ENCODE measurements around the gene KMT5C.

Gene KMT5C

GRCh38 chr19:55333870-55334269 is 5.8 kb upstream of the KMT5C start:
- TF ChIP-seq GATA2 (IDR thresholded peaks at IDR 0.05; ENCODE audit: low read depth, low read length) (no peak), GATA3 (IDR thresholded peaks at IDR 0.05; ENCODE audit: low read depth, low read length) (no peak)

GRCh38 chr19:55336101-55336500 is 3.6 kb upstream of the KMT5C start:
- TF ChIP-seq GATA2 (IDR thresholded peaks at IDR 0.05; ENCODE audit: low read depth, low read length) (no peak), GATA3 (IDR thresholded peaks at IDR 0.05; ENCODE audit: low read depth, low read length) (no peak)

- no peak for TF ChIP-seq GATA3 (IDR thresholded peaks at IDR 0.05; ENCODE audit: low read depth, low read length)
- no peak; the same call in 1 of the 2 replicates for TF ChIP-seq GATA2 (IDR thresholded peaks at IDR 0.05; ENCODE audit: low read depth, low read length)
Measured at GRCh38 chr19:55339889-55340783, 460 bp downstream of the KMT5C start.

GRCh38 chr19:55340784-55341147 is 1.1 kb downstream of the KMT5C start:
- TF ChIP-seq GATA2 (IDR thresholded peaks at IDR 0.05; ENCODE audit: low read depth, low read length) = no peak
- TF ChIP-seq GATA3 (IDR thresholded peaks at IDR 0.05; ENCODE audit: low read depth, low read length) = no peak

GRCh38 chr19:55341171-55341588 is 1.5 kb downstream of the KMT5C start:
- TF ChIP-seq GATA3 (IDR thresholded peaks at IDR 0.05; ENCODE audit: low read depth, low read length) = no peak
- no peak for TF ChIP-seq GATA2 (IDR thresholded peaks at IDR 0.05; ENCODE audit: low read depth, low read length)

- TF ChIP-seq GATA2 (IDR thresholded peaks at IDR 0.05; ENCODE audit: low read depth, low read length) (no peak), GATA3 (IDR thresholded peaks at IDR 0.05; ENCODE audit: low read depth, low read length) (no peak)
Measured at GRCh38 chr19:55341595-55342531, 2.2 kb downstream of the KMT5C start.

GRCh38 chr19:55344444-55344843 is 4.8 kb downstream of the KMT5C start:
- TF ChIP-seq GATA3 (IDR thresholded peaks at IDR 0.05; ENCODE audit: low read depth, low read length) (no peak), GATA2 (IDR thresholded peaks at IDR 0.05; ENCODE audit: low read depth, low read length) (no peak)

- TF ChIP-seq GATA2 (IDR thresholded peaks at IDR 0.05; ENCODE audit: low read depth, low read length) (no peak), GATA3 (IDR thresholded peaks at IDR 0.05; ENCODE audit: low read depth, low read length) (no peak)
Measured at GRCh38 chr19:55345101-55345817, 5.6 kb downstream of the KMT5C start.

GRCh38 chr19:55345818-55346724 is 6.4 kb downstream of the KMT5C start:
- TF ChIP-seq GATA2 (IDR thresholded peaks at IDR 0.05; ENCODE audit: low read depth, low read length) (no peak), GATA3 (IDR thresholded peaks at IDR 0.05; ENCODE audit: low read depth, low read length) (no peak)

GRCh38 chr19:55346725-55347441 is 7.2 kb downstream of the KMT5C start:
- TF ChIP-seq GATA3 (IDR thresholded peaks at IDR 0.05; ENCODE audit: low read depth, low read length) (no peak), GATA2 (IDR thresholded peaks at IDR 0.05; ENCODE audit: low read depth, low read length) (no peak)

- TF ChIP-seq GATA3 (IDR thresholded peaks at IDR 0.05; ENCODE audit: low read depth, low read length) (no peak), GATA2 (IDR thresholded peaks at IDR 0.05; ENCODE audit: low read depth, low read length) (no peak)
Measured at GRCh38 chr19:55347442-55348009, 7.8 kb downstream of the KMT5C start.

Data from SH-SY5Y (cell line).